GM12878 (cell line): ENCODE results near the gene RNF7. TPM values are rescaled to one million over a fixed set of nuclear protein-coding genes. Genes with fewer than 3 reads are reported as not detected.

Source experiments
- ATAC-seq: fragments of 200-7000 bp; cut with Tn5 transposase; 3 replicates; pipeline ENCODE4 v1.9.1; 2020; ENCODE audit warnings: mild to moderate bottlenecking, moderate library complexity
- BruUV-seq: library from RNA; stranded (reverse); fragments of 400-500 nt; replicated peaks from 2 replicates; lab custom pipeline; 2021; lab: Mats Ljungman, UMichigan
- CTCF ChIA-PET: fragments of 300-600 bp; sonication (Branson Sonifier 250); formaldehyde crosslinking; extraction: SDS; loops from one replicate; lab custom pipeline; 2021; ENCODE audit warnings: inconsistent platforms; lab: Yijun Ruan, JAX
- POLR2A ChIA-PET: fragments of 350-600 bp; formaldehyde crosslinking; extraction: SDS; loops from one replicate; lab custom pipeline; 2021; ENCODE audit warnings: inconsistent platforms; lab: Charles Lee
- RAD21 ChIA-PET: fragments of 300-600 bp; sonication (Branson Sonifier 250); formaldehyde crosslinking; loops from one replicate; lab custom pipeline; 2023; ENCODE audit warnings: antibody characterized with exemption; ENCODE audit not compliant: unreplicated experiment; lab: Charles Lee
- SMC1A ChIA-PET: fragments of 300-600 bp; sonication (Branson Sonifier 250); formaldehyde crosslinking; loops from one replicate; lab custom pipeline; 2023; ENCODE audit not compliant: unreplicated experiment, uncharacterized antibody; lab: Charles Lee
- DNase-seq: peaks from one replicate; pipeline ENCODE4 v3.0.0-alpha.2; 2011; ENCODE audit warnings: low read depth, low spot score
- FAIRE-seq: peaks from 3 replicates; lab custom pipeline; 2011; peaks lifted over from hg19 to GRCh38; lab: Jason Lieb, UNC
- H2AFZ ChIP-seq: 2 replicates; pipeline ENCODE4 v1.6.0; 2011; ENCODE audit warnings: low read depth, low read length, control low read depth; ENCODE audit not compliant: control insufficient read depth
- H3K27ac ChIP-seq: 2 replicates; pipeline ENCODE4 v1.5.1; 2011; ENCODE audit warnings: control low read depth; ENCODE audit not compliant: control insufficient read depth, insufficient read depth
- H3K27me3 ChIP-seq, 2 experiments: replicated peaks in 1 of 2; 2 replicates each; pipeline versions ENCODE4 v1.6.0 to v1.6.1; 2011; ENCODE audit warnings: low read length in 1 of 2; ENCODE audit not compliant: control insufficient read depth in 2 of 2, insufficient read depth in 2 of 2
- H3K36me3 ChIP-seq, 2 experiments: 2 replicates each; pipeline ENCODE4 v1.5.1; 2011; ENCODE audit warnings: low read length in 1 of 2; ENCODE audit not compliant: control insufficient read depth in 2 of 2, insufficient read depth in 2 of 2
- H3K4me1 ChIP-seq: 2 replicates; pipeline ENCODE4 v1.6.1; 2011; ENCODE audit warnings: mild to moderate bottlenecking, low read length, moderate library complexity, mixed read lengths; ENCODE audit not compliant: control insufficient read depth, insufficient read depth
- H3K4me2 ChIP-seq: 2 replicates; pipeline ENCODE4 v1.6.0; 2011; ENCODE audit warnings: control low read depth; ENCODE audit not compliant: control insufficient read depth, insufficient read depth
- H3K4me3 ChIP-seq: fragments of 200-600 bp; sonication (generic); 2 replicates; pipeline ENCODE4 v1.5.1; 2016
- H3K79me2 ChIP-seq: 2 replicates; pipeline ENCODE4 v1.6.0; 2011; ENCODE audit warnings: low read length; ENCODE audit not compliant: control insufficient read depth, insufficient read depth
- H3K9ac ChIP-seq: 2 replicates; pipeline ENCODE4 v1.8.0; 2011; ENCODE audit warnings: low read length, control low read depth, mixed read lengths; ENCODE audit not compliant: control insufficient read depth, insufficient read depth
- H3K9me3 ChIP-seq: replicated peaks from 3 replicates; pipeline ENCODE4 v1.5.1; 2011; ENCODE audit warnings: mild to moderate bottlenecking, low read length; ENCODE audit not compliant: control insufficient read depth, insufficient read depth
- H4K20me1 ChIP-seq: 2 replicates; pipeline ENCODE4 v1.6.0; 2011; ENCODE audit not compliant: control insufficient read depth, insufficient read depth
- ASH2L ChIP-seq: fragments of 300-600, 200-600 bp; sonication (generic); IDR thresholded peaks from 2 replicates; pipeline ENCODE4 v1.6.1; 2017; ENCODE audit warnings: low read depth, mild to moderate bottlenecking, borderline replicate concordance
- BCL3 ChIP-seq: IDR thresholded peaks from 2 replicates; pipeline ENCODE4 v1.6.1; 2011; ENCODE audit warnings: borderline replicate concordance, low read depth, mild to moderate bottlenecking, moderate library complexity, low read length; ENCODE audit not compliant: insufficient read depth, poor library complexity, severe bottlenecking
- BRCA1 ChIP-seq: IDR thresholded peaks from 2 replicates; pipeline ENCODE4 v1.6.1; 2011; ENCODE audit warnings: low read depth, low read length, improper control_type of control experiment
- DPF2 ChIP-seq: fragments of 450-650 bp; IDR thresholded peaks from 2 replicates; pipeline ENCODE4 v1.6.1; 2017; ENCODE audit warnings: mild to moderate bottlenecking
- GATAD2B ChIP-seq: fragments of 450-650 bp; conservative IDR thresholded peaks from 2 replicates; pipeline ENCODE4 v1.6.1; 2017; ENCODE audit warnings: low read depth, mild to moderate bottlenecking, moderate library complexity
- LARP7 ChIP-seq: fragments of 450-650 bp; IDR thresholded peaks from 2 replicates; pipeline ENCODE4 v1.6.1; 2017; ENCODE audit warnings: mild to moderate bottlenecking
- MEF2B ChIP-seq: fragments of 450-650 bp; IDR thresholded peaks from 2 replicates; pipeline ENCODE4 v1.6.1; 2018; ENCODE audit warnings: mild to moderate bottlenecking, moderate library complexity; ENCODE audit not compliant: partially characterized antibody, poor library complexity, severe bottlenecking
- MXI1 ChIP-seq: fragments of 150-350 bp; IDR thresholded peaks from 2 replicates; pipeline ENCODE4 v1.6.1; 2011; ENCODE audit warnings: low read depth, mild to moderate bottlenecking, inconsistent platforms, low read length, improper control_type of control experiment
- NFIC ChIP-seq: IDR thresholded peaks from 2 replicates; pipeline ENCODE4 v1.6.1; 2012; ENCODE audit warnings: low read depth, mild to moderate bottlenecking, inconsistent platforms, low read length, moderate library complexity
- NFXL1 ChIP-seq: fragments of 450-650 bp; IDR thresholded peaks from 2 replicates; pipeline ENCODE4 v1.6.1; 2017; ENCODE audit warnings: antibody characterized with exemption, mild to moderate bottlenecking, borderline replicate concordance
- NR2C2 ChIP-seq: IDR thresholded peaks from 2 replicates; pipeline ENCODE4 v1.6.1; 2011; ENCODE audit warnings: borderline replicate concordance, low read depth; ENCODE audit not compliant: control insufficient read depth, insufficient read length
- PAX5 ChIP-seq: IDR thresholded peaks from 2 replicates; pipeline ENCODE4 v1.6.1; 2011; ENCODE audit warnings: low read depth, low read length, borderline replicate concordance
- POLR2AphosphoS2 ChIP-seq: IDR thresholded peaks from 2 replicates; pipeline ENCODE4 v1.6.1; 2011; ENCODE audit warnings: low read depth, mild to moderate bottlenecking, low read length, improper control_type of control experiment, moderate library complexity
- RB1 ChIP-seq: fragments of 450-650 bp; formaldehyde crosslinking; IDR thresholded peaks from 2 replicates; pipeline ENCODE4 v1.6.1; 2017; ENCODE audit warnings: mild to moderate bottlenecking, borderline replicate concordance
- RUNX3 ChIP-seq: IDR thresholded peaks from 2 replicates; pipeline ENCODE4 v1.6.1; 2012; ENCODE audit warnings: low read length, inconsistent platforms
- SIX5 ChIP-seq: IDR thresholded peaks from 2 replicates; pipeline ENCODE4 v1.6.1; 2011; ENCODE audit warnings: mild to moderate bottlenecking, low read depth, low read length, moderate library complexity; ENCODE audit not compliant: severe bottlenecking
- STAT1 ChIP-seq: fragments of 450-650 bp; conservative IDR thresholded peaks from 2 replicates; pipeline ENCODE4 v1.6.1; 2014; ENCODE audit warnings: antibody characterized with exemption, mild to moderate bottlenecking
- TARDBP ChIP-seq: IDR thresholded peaks from 2 replicates; pipeline ENCODE4 v1.6.1; 2016; ENCODE audit warnings: borderline replicate concordance
- ZBED1 ChIP-seq: IDR thresholded peaks from 2 replicates; pipeline ENCODE4 v1.6.1; 2016; ENCODE audit warnings: borderline replicate concordance
- WGBS: methylation state at CpG from one replicate; pipeline ENCODE4 v1.1.6; 2016; ENCODE audit warnings: low lambda C conversion rate; ENCODE audit not compliant: insufficient replicate concordance, insufficient coverage; ENCODE audit errors: missing lambda C conversion rate; 5-methylcytosine and 5-hydroxymethylcytosine counted together
- in situ Hi-C: fragments of 300-500 bp; cut with MboI; formaldehyde crosslinking; loops from 9 replicates; pipeline ENCODE4 v1.14.3; 2018; ENCODE audit warnings: mixed read lengths
- intact Hi-C: fragments of 100-400 bp; cut with micrococcal nuclease; formaldehyde crosslinking; loops from one replicate; pipeline ENCODE4 v1.14.2; 2022; ENCODE audit not compliant: unreplicated experiment
- polyA plus RNA-seq, 11 experiments: library from polyadenylated mRNA; depleted of rRNA in 4 of 11; unstranded in 6 of 11; stranded (reverse) in 5 of 11; fragments of >200 nt; fragmentation: Nextera tagmentation in 4 of 11; fragmentation: Illumina TruSeq in 1 of 11; extraction: Ambion mirVana in 4 of 11; extraction: Trizol in 1 of 11; gene quantifications; 1 replicate in 1 of 11; 2 replicates in 10 of 11; pipeline versions ENCODE4 v1.2.1 to v1.2.3, GENCODE V29; 2011 to 2016; ENCODE audit warnings: inconsistent platforms in 2 of 11, missing spikeins in 2 of 11, low read depth in 1 of 11
- total RNA-seq, 4 experiments: library from RNA; depleted of rRNA in 3 of 4; stranded (reverse); fragments of >200 nt in 3 of 4; fragmentation: Illumina TruSeq in 1 of 4; extraction: Trizol in 1 of 4; gene quantifications; 2 replicates each; pipeline versions ENCODE4 v1.2.1 to v1.2.3, GENCODE V29; 2013 to 2021

Gene RNF7
- total and polyA plus RNA-seq, 10 of the 15 experiments (the other 5 are each of a cell fraction or from before 2014, with no cell fraction given): 36.0 to 146 (median 76.4) TPM

GRCh38 chr3:141795276-141795675 lies 57.2 kb downstream of the RNF7 start:
- ChIA-PET POLR2A (no interaction called here), SMC1A (no interaction called here), CTCF (no interaction called here), RAD21 (no interaction called here)
- no TSS peak for BruUV-seq
- Histone ChIP-seq H3K4me2 (no peak overlapping the region), H3K27ac (no peak overlapping the region), H3K4me1 (peaks cover 19% of the 10 kb centered on the region), H3K36me3 (no peaks in the 10 kb centered on the region), H3K79me2 (no peaks in the 10 kb centered on the region), H2AFZ (no peak overlapping the region), H3K4me3 (no peak overlapping the region), H3K9me3 (no peaks in the 10 kb centered on the region), H4K20me1 (no peaks in the 10 kb centered on the region), H3K27me3 (no peaks in the 10 kb centered on the region; a peak in 1 of 4 replicates), H3K9ac (no peak overlapping the region)
- DNase-seq (no peak), FAIRE-seq (no peak), ATAC-seq (no peak)
- intact Hi-C loops: no loop called here
- in situ Hi-C loops: no loop called here
- TF ChIP-seq TARDBP (no peak), MEF2B (no peak), BCL3 (no peak), ASH2L (no peak), MXI1 (no peak), LARP7 (no peak), RUNX3 (no peak), ZBED1 (no peak), NR2C2 (no peak), STAT1 (no peak), PAX5 (no peak), NFIC (no peak), BRCA1 (no peak), SIX5 (no peak), DPF2 (no peak), RB1 (no peak), POLR2AphosphoS2 (no peak), GATAD2B (no peak), NFXL1 (no peak)
- 89% methylated on average over 4 of the region's 4 CpGs for WGBS
